Heart right ventricle (tissue), 16 donors: Measurements from ENCODE around the gene HOXD8. TPM values are rescaled to one million over a fixed set of nuclear protein-coding genes. Genes with fewer than 3 reads are reported as not detected.

Source experiments
- ATAC-seq, 8 donors: fragments of 200-7000 bp; cut with Tn5 transposase; one replicate each; pipeline ENCODE4 v1.9.1; 2020; ENCODE audit warnings: mild to moderate bottlenecking in 8 of 8, moderate library complexity in 8 of 8, moderate number of reproducible peaks in 1 of 8
- DNase-seq, 2 donors: peaks; one replicate each; pipeline ENCODE4 v3.0.0-alpha.2; 2020
- H3K27ac ChIP-seq, 10 donors: fragments of 200-600 bp; sonication (generic) in 2 of 10; one replicate each; pipeline versions ENCODE4 v1.5.0 to v1.8.0; 2020 to 2022; ENCODE audit warnings: mild to moderate bottlenecking in 3 of 10
- H3K27me3 ChIP-seq, 7 donors: fragments of 200-600 bp; one replicate each; pipeline ENCODE4 v1.8.0; 2021 to 2022; ENCODE audit warnings: mild to moderate bottlenecking in 2 of 7
- H3K36me3 ChIP-seq, 9 donors: fragments of 200-600 bp; sonication (generic) in 1 of 9; one replicate each; pipeline versions ENCODE4 v1.5.0 to v1.8.0; 2020 to 2022; ENCODE audit warnings: mild to moderate bottlenecking in 2 of 9
- H3K4me1 ChIP-seq, 9 donors: fragments of 200-600 bp; sonication (generic) in 1 of 9; one replicate each; pipeline versions ENCODE4 v1.5.0 to v1.8.0; 2020 to 2022; ENCODE audit warnings: mild to moderate bottlenecking in 4 of 9
- H3K4me3 ChIP-seq, 10 donors: fragments of 200-600 bp; sonication (generic) in 2 of 10; one replicate each; pipeline versions ENCODE4 v1.5.0 to v1.8.0; 2020 to 2022; ENCODE audit warnings: mild to moderate bottlenecking in 7 of 10, moderate library complexity in 2 of 10
- H3K9me3 ChIP-seq, 11 donors: fragments of 200-600 bp in 10 of 11; sonication (generic) in 2 of 11; one replicate each; pipeline versions ENCODE4 v1.5.0 to v1.8.0; 2013 to 2022; ENCODE audit warnings: mild to moderate bottlenecking in 2 of 11, control low read depth in 1 of 11, moderate library complexity in 1 of 11
- WGBS, 2 donors: extraction: QIAGEN DNeasy Blood & Tissue Kit; methylation state at CpG; one replicate each; pipeline ENCODE4 v1.1.7; 2013; ENCODE audit warnings: inconsistent platforms in 1 of 2; 5-methylcytosine and 5-hydroxymethylcytosine counted together
- intact Hi-C, 10 donors: fragments of 100-400 bp; cut with DNase I; formaldehyde crosslinking; loops; one replicate each; pipeline versions ENCODE4 v1.11.1 to v1.14.2; 2022
- polyA plus RNA-seq, 2 donors: library from polyadenylated mRNA; stranded (reverse); fragments of 200-250 nt; gene quantifications; one replicate each; pipeline ENCODE4 v1.2.3, GENCODE V29; 2013
- total RNA-seq, 10 donors: library from RNA; stranded (reverse); fragmentation: NEBNext Ultra II Directional in 3 of 10; extraction: Animal tissue kit (Norgen Biotek cat#: 25700) in 3 of 10; gene quantifications; one replicate each; pipeline versions ENCODE4 v1.2.1 to v1.2.4, GENCODE V29; 2021 to 2023
- TF ChIP-seq, protein P1 (sequence below), 9 donors: fragments of 200-600 bp; sonication (generic) in 2 of 9; IDR thresholded peaks; one replicate each; pipeline versions ENCODE4 v1.5.0 to v1.8.0; 2021 to 2022; ENCODE audit warnings: antibody characterized with exemption in 9 of 9, mild to moderate bottlenecking in 5 of 9, moderate library complexity in 1 of 9
- donor health status: Arrhythmogenic right ventricular cardiomyopathy.
- donor health status: ischemic (EF 13 %, LVEDD 7.1; RV severe dilation, severe dysfunction).
- donor health status: healthy with polysubstance abuse.
- donor health status: DM: no; HTN: yes; CAD: no.
- donor health status: DM: no; HTN: no; CAD: no.
- donor health status: ischemic (EF 25% LVEDD 6.9; RV normal size, moderate dysfunction).
- donor health status: ischemic (EF 25% LVEDD 5.7; RV mildly dilated, moderate dysfunction).
- donor health status: healthy.
- donor health status: DM: yes; HTN: yes; CAD: no.
- donor health status: Ischemic cardiomyopathy.
- donor health status: ischemic (EF 35%, LVEDD 5.7; RV mildly dilated, moderate dysfunction).
- donor health status: nonischemic (EF 11% LVEDD 7.7; RV severe dilation, severe dysfunction).
- donor health status: DM: yes; HTN: yes; CAD: no.
- donor health status: PGD.
- donor health status: ischemic (EF 29% LVEDD 5.4; RV normal size, mild dysfunction).
- donor health status: nonischemic (EF 23%, LVEDD 6.1; RV moderate dilation, normal function).

The HOXD8 gene
- total and polyA plus RNA-seq, 12 donors, result 0.26 to 1.5 (median 0.42) TPM; not detected in 2

DNA sequence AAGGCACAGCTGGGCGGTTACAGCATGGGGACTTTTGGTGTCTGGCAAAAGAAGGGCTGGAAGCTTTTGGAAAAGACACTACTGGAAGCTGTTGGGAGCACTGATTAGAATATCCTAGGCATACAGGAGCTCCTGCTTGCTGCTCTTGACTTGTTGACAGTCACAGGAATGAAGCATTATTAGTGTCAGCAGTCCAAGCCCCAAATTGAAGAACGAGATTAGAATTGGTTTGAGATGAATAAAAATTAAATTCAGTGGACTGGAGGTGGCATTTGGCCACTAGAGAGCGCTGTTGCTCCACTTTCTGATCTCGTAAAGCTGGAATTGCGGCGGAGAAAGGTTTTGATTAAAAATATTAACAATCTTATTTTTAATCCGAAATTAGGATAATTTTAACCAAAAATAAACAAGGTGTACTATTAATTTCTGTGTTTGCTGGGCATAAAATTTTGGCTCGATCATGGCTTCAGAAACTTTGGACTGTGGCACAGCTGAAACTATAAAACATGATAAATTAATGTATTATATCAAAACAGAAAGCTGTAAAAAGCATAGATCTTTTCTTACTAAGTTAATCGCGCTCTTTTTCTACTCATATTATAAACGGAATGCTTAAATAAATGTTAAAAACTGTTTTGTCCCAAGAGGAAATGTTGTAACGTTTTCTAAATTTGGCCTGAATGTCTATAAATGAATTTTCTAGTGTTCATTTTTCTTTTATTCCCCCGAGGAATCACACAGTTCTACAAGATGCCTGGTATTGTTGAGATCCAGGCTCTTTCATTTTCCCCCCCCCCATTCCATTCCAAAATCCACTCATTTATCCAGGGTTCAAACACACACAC is 2.4 kb upstream of the HOXD8 start:
- Histone ChIP-seq H3K9me3 (no peaks in the 10 kb centered on the region), H3K4me1 (peaks cover 0 to 52% (median 25%) of the 10 kb centered on the region in 9 donors), H3K27me3 (peaks cover 62 to 99% (median 97%) of the 10 kb centered on the region in 7 donors), H3K4me3 (no peak overlapping the region), H3K36me3 (no peaks in the 10 kb centered on the region), H3K27ac (no peak overlapping the region)
- WGBS, 2 donors, result 4 to 5% methylated on average over 13 of the region's 13 CpGs
- TF ChIP-seq, protein P1, sequence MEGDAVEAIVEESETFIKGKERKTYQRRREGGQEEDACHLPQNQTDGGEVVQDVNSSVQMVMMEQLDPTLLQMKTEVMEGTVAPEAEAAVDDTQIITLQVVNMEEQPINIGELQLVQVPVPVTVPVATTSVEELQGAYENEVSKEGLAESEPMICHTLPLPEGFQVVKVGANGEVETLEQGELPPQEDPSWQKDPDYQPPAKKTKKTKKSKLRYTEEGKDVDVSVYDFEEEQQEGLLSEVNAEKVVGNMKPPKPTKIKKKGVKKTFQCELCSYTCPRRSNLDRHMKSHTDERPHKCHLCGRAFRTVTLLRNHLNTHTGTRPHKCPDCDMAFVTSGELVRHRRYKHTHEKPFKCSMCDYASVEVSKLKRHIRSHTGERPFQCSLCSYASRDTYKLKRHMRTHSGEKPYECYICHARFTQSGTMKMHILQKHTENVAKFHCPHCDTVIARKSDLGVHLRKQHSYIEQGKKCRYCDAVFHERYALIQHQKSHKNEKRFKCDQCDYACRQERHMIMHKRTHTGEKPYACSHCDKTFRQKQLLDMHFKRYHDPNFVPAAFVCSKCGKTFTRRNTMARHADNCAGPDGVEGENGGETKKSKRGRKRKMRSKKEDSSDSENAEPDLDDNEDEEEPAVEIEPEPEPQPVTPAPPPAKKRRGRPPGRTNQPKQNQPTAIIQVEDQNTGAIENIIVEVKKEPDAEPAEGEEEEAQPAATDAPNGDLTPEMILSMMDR (IDR thresholded peaks at IDR 0.05), result peak; percentile 83 to 95 (median 92)
- ATAC-seq (peak in 1 of 8 donors; percentile 56), DNase-seq (peak; percentile 39 to 78)
- intact Hi-C loops, result loop anchor here (1.0 to 10.0 kb wide), 12 partner anchors 425 to 1020 kb away; no protein-coding TSS in a partner anchor

DNA sequence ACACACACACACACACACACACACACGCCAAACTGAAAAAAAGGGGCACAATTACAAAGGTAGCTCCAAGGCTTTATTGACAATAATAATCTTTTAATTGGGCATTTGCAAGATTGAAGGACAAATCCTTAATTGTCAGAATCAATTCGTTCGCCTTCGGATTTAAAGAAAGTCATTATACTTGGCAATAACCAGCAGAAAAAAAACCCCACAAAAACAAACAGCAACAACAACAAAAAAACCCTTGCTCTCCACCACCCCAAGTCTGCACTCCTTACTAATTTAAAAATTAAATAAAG is 1.8 kb upstream of the HOXD8 start:
- 21 to 32% methylated on average over 4 of the region's 4 CpGs for WGBS, 2 donors
- Histone ChIP-seq H3K4me1 (peaks cover 0 to 52% (median 19%) of the 10 kb centered on the region in 9 donors), H3K27ac (no peak overlapping the region), H3K36me3 (no peaks in the 10 kb centered on the region), H3K4me3 (no peak overlapping the region), H3K9me3 (no peaks in the 10 kb centered on the region), H3K27me3 (peaks cover 61 to 99% (median 97%) of the 10 kb centered on the region in 7 donors)
- no peak for DNase-seq
- intact Hi-C loops, result loop anchor here (1.0 to 10.0 kb wide), 13 partner anchors 425 to 1020 kb away; no protein-coding TSS in a partner anchor
- TF ChIP-seq, protein P1 (IDR thresholded peaks at IDR 0.05), result no peak
- no peak for ATAC-seq

DNA sequence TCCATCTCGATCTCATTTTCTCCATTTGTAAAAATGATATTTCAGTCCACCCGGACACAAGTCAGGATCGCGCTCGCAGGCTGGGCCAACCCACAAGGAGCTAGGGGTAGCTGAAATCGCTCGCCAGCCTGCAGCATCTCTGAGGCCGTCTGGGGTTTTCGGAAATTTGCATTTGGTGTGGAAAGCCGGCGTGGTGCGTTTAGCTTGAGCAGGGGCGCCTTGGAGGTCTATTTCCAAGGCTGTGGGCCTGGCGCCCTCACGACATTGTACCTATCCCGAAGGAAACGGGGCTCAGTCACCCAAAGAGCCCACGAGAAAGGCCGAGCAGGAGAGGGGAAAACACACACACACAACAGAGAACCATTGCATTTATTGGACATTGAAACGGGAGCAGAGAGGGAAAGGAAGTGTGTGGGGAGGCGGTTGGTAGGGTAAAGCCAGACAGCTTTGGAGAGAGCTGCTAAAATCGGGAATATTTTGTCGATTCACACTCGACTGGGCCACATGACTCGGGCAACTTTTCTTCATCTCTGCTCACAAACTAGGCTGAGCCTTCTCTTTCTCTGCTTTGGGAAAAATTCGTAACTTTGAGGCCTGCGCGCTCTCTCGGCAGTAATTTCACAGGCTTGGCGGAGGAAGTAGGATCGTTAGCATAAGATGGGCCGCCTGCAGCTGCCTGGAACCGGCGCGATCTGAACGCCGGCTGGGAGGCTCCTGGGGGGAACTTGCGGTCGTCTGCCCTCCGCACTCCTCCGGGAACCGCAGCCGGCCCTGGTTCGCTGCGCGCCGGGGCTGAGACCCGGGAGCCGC is 1.1 kb upstream of the HOXD8 start:
- H3K4me3 ChIP-seq, result peak overlapping the region in 5 of 10 donors; percentile 39 to 51 (median 43)
- peaks cover 61 to 99% (median 97%) of the 10 kb centered on the region in 7 donors for H3K27me3 ChIP-seq
- no peak overlapping the region for H3K27ac ChIP-seq
- WGBS, 2 donors, result 10 to 16% methylated on average over 49 of the region's 49 CpGs
- intact Hi-C loops, result loop anchor here (2.0 to 10.0 kb wide), 9 partner anchors 424 to 1019 kb away; no protein-coding TSS in a partner anchor
- TF ChIP-seq, protein P1 (IDR thresholded peaks at IDR 0.05), result no peak
- ATAC-seq (no peak), DNase-seq (no peak)
- H3K4me1 ChIP-seq, result peaks cover 0 to 48% (median 13%) of the 10 kb centered on the region in 9 donors
- H3K36me3 ChIP-seq, result no peaks in the 10 kb centered on the region
- H3K9me3 ChIP-seq, result no peaks in the 10 kb centered on the region

DNA sequence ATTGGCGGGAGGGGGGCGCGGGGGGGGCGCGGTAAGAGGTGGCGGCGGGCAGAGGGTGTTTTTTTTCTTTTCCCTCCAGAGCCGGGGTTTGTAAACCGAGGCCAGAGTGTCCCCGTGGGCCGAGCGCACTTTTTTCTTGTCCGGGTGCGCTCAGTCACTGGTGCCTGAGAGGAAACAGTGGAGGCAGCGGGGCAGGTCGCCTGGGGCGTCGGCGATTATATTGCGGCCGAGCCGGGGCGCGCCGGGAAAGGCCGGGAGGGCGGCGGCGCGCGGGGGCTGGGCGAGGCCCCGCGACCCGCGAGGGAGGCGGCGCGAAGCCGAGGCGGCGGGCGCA is 275 bp downstream of the HOXD8 start:
- intact Hi-C loops, result loop anchor here (2.0 to 10.0 kb wide), 10 partner anchors 323 to 1018 kb away; no protein-coding TSS in a partner anchor
- Histone ChIP-seq H3K9me3 (no peaks in the 10 kb centered on the region), H3K36me3 (no peaks in the 10 kb centered on the region), H3K4me1 (peaks cover 0 to 44% (median 11%) of the 10 kb centered on the region in 9 donors), H3K27me3 (peaks cover 52 to 99% (median 97%) of the 10 kb centered on the region in 7 donors), H3K4me3 (peak overlapping the region in 9 of 10 donors; percentile 19 to 51 (median 39)), H3K27ac (peak overlapping the region in 4 of 10 donors; percentile 20 to 80 (median 58))
- 1 to 2% methylated on average over 28 to 43 of the region's 43 CpGs for WGBS, 2 donors
- no peak for DNase-seq
- TF ChIP-seq, protein P1 (IDR thresholded peaks at IDR 0.05), result no peak
- peak in 1 of 8 donors; percentile 53 for ATAC-seq
